Frontal cortex (tissue), 4 donors: Measurements from ENCODE around the gene SYNDIG1. TPM values are rescaled to one million over a fixed set of nuclear protein-coding genes. Genes with fewer than 3 reads are reported as not detected.

ENCODE experiments used
- DNase-seq, 2 donors: peaks; one replicate each; pipeline ENCODE4 v3.0.0; 2012; ENCODE audit warnings: low spot score in 2 of 2
- FAIRE-seq: peaks from 2 replicates; lab custom pipeline; 2012; peaks lifted over from hg19 to GRCh38; lab: Jason Lieb, UNC
- total RNA-seq: library from RNA; depleted of rRNA; stranded (reverse); fragments of >200 nt; gene quantifications from one replicate; pipeline ENCODE4 v1.2.3, GENCODE V29; 2014
- donor health status: control.
- donor health status: control.
- donor health status: control.

SYNDIG1 gene
- total RNA-seq, 1 donor from 2014 or later: 26.1 TPM

- FAIRE-seq (no peak), DNase-seq (no peak)
Measured at GRCh38 chr20:24694727-24695528, 225.5 kb downstream of the SYNDIG1 start.

GRCh38 chr20:24695529-24696225 lies 226.2 kb downstream of the SYNDIG1 start:
- FAIRE-seq (no peak), DNase-seq (no peak)

- FAIRE-seq (no peak), DNase-seq (no peak)
Measured at GRCh38 chr20:24696396-24696795, 227.0 kb downstream of the SYNDIG1 start.

- DNase-seq: no peak
- FAIRE-seq: no peak
Measured at GRCh38 chr20:24697411-24697810, 228.0 kb downstream of the SYNDIG1 start.

- no peak for FAIRE-seq
- no peak for DNase-seq
Measured at GRCh38 chr20:24698189-24698588, 228.8 kb downstream of the SYNDIG1 start.

- DNase-seq: no peak
Measured at GRCh38 chr20:24698706-24699206, 229.3 kb downstream of the SYNDIG1 start.

GRCh38 chr20:24699321-24700165 lies 230.1 kb downstream of the SYNDIG1 start:
- DNase-seq (peak; percentile 47), FAIRE-seq (peak; percentile 71)

More at GRCh38 chr20:24698706-24699206, 229.3 kb downstream of the SYNDIG1 start:
- FAIRE-seq: no peak

- DNase-seq (no peak), FAIRE-seq (no peak)
Measured at GRCh38 chr20:24700166-24700860, 230.9 kb downstream of the SYNDIG1 start.

GRCh38 chr20:24701027-24701426 lies 231.6 kb downstream of the SYNDIG1 start:
- FAIRE-seq (no peak), DNase-seq (no peak)

- FAIRE-seq (no peak), DNase-seq (no peak)
Measured at GRCh38 chr20:24701668-24702067, 232.2 kb downstream of the SYNDIG1 start.

- FAIRE-seq (no peak), DNase-seq (no peak)
Measured at GRCh38 chr20:24702501-24703283, 233.3 kb downstream of the SYNDIG1 start.

GRCh38 chr20:24703284-24703610 lies 233.8 kb downstream of the SYNDIG1 start:
- FAIRE-seq (no peak), DNase-seq (no peak)

- FAIRE-seq: no peak
- DNase-seq: no peak
Measured at GRCh38 chr20:24704899-24705298, 235.5 kb downstream of the SYNDIG1 start.

- FAIRE-seq (no peak), DNase-seq (no peak)
Measured at GRCh38 chr20:24705486-24705885, 236.1 kb downstream of the SYNDIG1 start.

GRCh38 chr20:24708411-24709295 lies 239.2 kb downstream of the SYNDIG1 start:
- DNase-seq (no peak), FAIRE-seq (no peak)
